HG02571 (cell line): ENCODE data around the gene NUP37.
A peak's percentile ranks its signal among the peaks of the same experiment; 100 is the strongest.
"Not testable (repeated sequence)": the region's sequence is repeated elsewhere in the genome, so short reads cannot be mapped to it uniquely, and the experiment has no call there.

Experiments used
- ATAC-seq: cut with Tn5 transposase; IDR thresholded peaks from one replicate; pipeline ENCODE4 v1.9.1; 2021; ENCODE audit warnings: mild to moderate bottlenecking, moderate library complexity; ENCODE audit not compliant: unreplicated experiment

NUP37 gene

GRCh38 chr12:102119674-102120563 lies at the start of gene NUP37, which contains the start of gene PARPBP:
TSS of gene NUP37 (minus strand) at chr12:102120114. CDS start at chr12:102118518, 1,596 bp downstream.
TSS of gene PARPBP (plus strand) at chr12:102120183. CDS start at chr12:102123889, 3,706 bp downstream.
- ATAC-seq = peak; percentile 98

GRCh38 chr12:102167821-102168604 lies 48.1 kb upstream of the NUP37 start:
- peak; percentile 76 for ATAC-seq

GRCh38 chr12:102163383-102163782 lies 43.5 kb upstream of the NUP37 start:
- ATAC-seq = no peak

- ATAC-seq = not testable (repeated sequence)
Observed at GRCh38 chr12:102155206-102155605, 35.3 kb upstream of the NUP37 start.

GRCh38 chr12:102147062-102147587 lies 27.2 kb upstream of the NUP37 start:
- ATAC-seq = not testable (repeated sequence)

- ATAC-seq = no peak
Observed at GRCh38 chr12:102144221-102144620, 24.3 kb upstream of the NUP37 start.

- ATAC-seq = not testable (repeated sequence)
Observed at GRCh38 chr12:102142866-102143373, 23.0 kb upstream of the NUP37 start.

GRCh38 chr12:102137619-102138018 lies 17.7 kb upstream of the NUP37 start:
- not testable (repeated sequence) for ATAC-seq

GRCh38 chr12:102131442-102131841 lies 11.5 kb upstream of the NUP37 start:
- ATAC-seq = not testable (repeated sequence)

GRCh38 chr12:102130720-102131119 lies 10.8 kb upstream of the NUP37 start:
- not testable (repeated sequence) for ATAC-seq

GRCh38 chr12:102121328-102121727 lies 1.4 kb upstream of the NUP37 start:
- not testable (repeated sequence) for ATAC-seq

GRCh38 chr12:102120886-102121285 lies 972 bp upstream of the NUP37 start:
- ATAC-seq = no peak

- ATAC-seq = no peak
Observed at GRCh38 chr12:102120564-102120873, 605 bp upstream of the NUP37 start.

- ATAC-seq = no peak
Observed at GRCh38 chr12:102118874-102119273, 1.0 kb downstream of the NUP37 start.

- ATAC-seq = no peak
Observed at GRCh38 chr12:102116392-102116791, 3.5 kb downstream of the NUP37 start.

GRCh38 chr12:102114212-102114611 lies 5.7 kb downstream of the NUP37 start:
- ATAC-seq = no peak

- ATAC-seq = no peak
Observed at GRCh38 chr12:102110782-102111181, 9.1 kb downstream of the NUP37 start.

GRCh38 chr12:102107970-102108369 lies 11.9 kb downstream of the NUP37 start:
- no peak for ATAC-seq

- ATAC-seq = no peak
Observed at GRCh38 chr12:102106905-102107304, 13.0 kb downstream of the NUP37 start.

GRCh38 chr12:102096855-102097254 lies 23.1 kb downstream of the NUP37 start:
- ATAC-seq = no peak

GRCh38 chr12:102095677-102096263 lies 24.1 kb downstream of the NUP37 start:
- no peak for ATAC-seq
